H1 (cell line): ENCODE data around the gene TBCEL. TPM values are rescaled to one million over a fixed set of nuclear protein-coding genes. Genes with fewer than 3 reads are reported as not detected.

Source experiments
- TBP ChIP-seq: IDR thresholded peaks from 2 replicates; pipeline ENCODE4 v1.6.1; 2011; ENCODE audit warnings: low read depth, low read length, improper control_type of control experiment
- polyA plus RNA-seq, 7 experiments: library from polyadenylated mRNA; depleted of rRNA in 3 of 7; stranded (reverse) in 5 of 7; unstranded in 2 of 7; fragments of >200 nt in 5 of 7; fragments of 200-250 nt in 2 of 7; gene quantifications; 1 replicate in 5 of 7; 2 replicates in 1 of 7; 4 replicates in 1 of 7; pipeline versions ENCODE4 v1.2.1 to v1.2.3, GENCODE V29; 2011 to 2013; ENCODE audit warnings: missing spikeins in 2 of 7, mixed read lengths in 2 of 7
- total RNA-seq: library from RNA; stranded (reverse); fragmentation: NEBNext Ultra II Directional; extraction: Animal tissue kit (Norgen Biotek cat#: 25700); gene quantifications from 2 replicates; pipeline ENCODE4 v1.2.1, GENCODE V29; 2021

Gene TBCEL
- total and polyA plus RNA-seq, 2 of the 8 experiments (the other 6 are each of a cell fraction or from before 2014, with no cell fraction given), result 3.9 to 16.0 TPM

DNA sequence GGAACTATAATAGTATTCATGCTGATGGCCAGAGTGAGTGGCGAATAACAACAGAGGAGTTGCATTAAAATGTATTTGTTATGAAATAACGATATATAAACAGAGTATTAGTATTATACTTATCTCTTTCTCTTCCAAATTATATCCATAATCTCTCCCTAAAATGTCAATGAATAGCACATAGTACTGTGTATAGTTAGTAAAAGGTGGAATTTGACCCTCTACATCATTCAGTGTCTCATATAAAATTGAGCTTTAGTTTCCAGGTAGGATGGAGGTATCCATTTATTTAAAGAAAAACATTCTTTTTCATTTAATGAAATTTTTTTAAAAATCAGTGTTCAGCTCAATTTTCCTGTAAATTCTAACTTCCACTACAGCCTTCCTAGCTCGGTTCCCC is 42.7 kb downstream of the TBCEL start (continued):
- no peak for TF ChIP-seq TBP
- TF ChIP-seq, all 59 proteins: peak for 0
